OCI-LY3 (cell line): ENCODE results near the gene LBX2.

Experiments used
- EZH2phosphoT487 ChIP-seq: fragments of 200-600 bp; shearing (Covaris generic); IDR thresholded peaks from 2 replicates; pipeline ENCODE4 v1.6.1; 2018; ENCODE audit warnings: antibody characterized with exemption, mixed run types, low read depth
- TF ChIP-seq, protein P1 (sequence below): fragments of 200-600, 300-600 bp; sonication (generic); IDR thresholded peaks from 2 replicates; pipeline ENCODE4 v1.5.1; 2014; ENCODE audit warnings: antibody characterized with exemption, low read length, low read depth

DNA sequence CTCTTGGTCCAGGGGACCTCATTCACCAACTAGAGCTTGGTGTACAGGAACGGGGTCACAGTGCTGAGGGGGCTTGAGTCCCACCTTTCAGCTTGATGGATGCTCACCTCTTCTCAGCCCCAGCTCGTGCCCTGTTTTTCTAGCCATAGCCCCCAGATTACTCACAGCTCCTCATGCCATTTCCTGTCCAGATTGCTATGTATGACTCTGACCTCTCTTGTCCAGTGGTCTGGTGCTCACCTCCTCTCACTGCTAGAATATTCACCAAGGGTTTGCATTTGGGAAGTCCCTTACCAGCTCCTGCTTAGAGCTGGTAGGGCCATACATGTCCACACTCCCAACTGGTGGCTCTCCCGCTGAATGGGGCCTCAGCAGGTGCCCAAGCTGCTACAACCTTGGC, 5.9 kb downstream of the LBX2 start:
- TF ChIP-seq, protein P1, sequence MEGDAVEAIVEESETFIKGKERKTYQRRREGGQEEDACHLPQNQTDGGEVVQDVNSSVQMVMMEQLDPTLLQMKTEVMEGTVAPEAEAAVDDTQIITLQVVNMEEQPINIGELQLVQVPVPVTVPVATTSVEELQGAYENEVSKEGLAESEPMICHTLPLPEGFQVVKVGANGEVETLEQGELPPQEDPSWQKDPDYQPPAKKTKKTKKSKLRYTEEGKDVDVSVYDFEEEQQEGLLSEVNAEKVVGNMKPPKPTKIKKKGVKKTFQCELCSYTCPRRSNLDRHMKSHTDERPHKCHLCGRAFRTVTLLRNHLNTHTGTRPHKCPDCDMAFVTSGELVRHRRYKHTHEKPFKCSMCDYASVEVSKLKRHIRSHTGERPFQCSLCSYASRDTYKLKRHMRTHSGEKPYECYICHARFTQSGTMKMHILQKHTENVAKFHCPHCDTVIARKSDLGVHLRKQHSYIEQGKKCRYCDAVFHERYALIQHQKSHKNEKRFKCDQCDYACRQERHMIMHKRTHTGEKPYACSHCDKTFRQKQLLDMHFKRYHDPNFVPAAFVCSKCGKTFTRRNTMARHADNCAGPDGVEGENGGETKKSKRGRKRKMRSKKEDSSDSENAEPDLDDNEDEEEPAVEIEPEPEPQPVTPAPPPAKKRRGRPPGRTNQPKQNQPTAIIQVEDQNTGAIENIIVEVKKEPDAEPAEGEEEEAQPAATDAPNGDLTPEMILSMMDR, result no peak
- TF ChIP-seq EZH2phosphoT487, result no peak
